ENCODE data around the gene CAMSAP3.

Gene CAMSAP3, protein sequence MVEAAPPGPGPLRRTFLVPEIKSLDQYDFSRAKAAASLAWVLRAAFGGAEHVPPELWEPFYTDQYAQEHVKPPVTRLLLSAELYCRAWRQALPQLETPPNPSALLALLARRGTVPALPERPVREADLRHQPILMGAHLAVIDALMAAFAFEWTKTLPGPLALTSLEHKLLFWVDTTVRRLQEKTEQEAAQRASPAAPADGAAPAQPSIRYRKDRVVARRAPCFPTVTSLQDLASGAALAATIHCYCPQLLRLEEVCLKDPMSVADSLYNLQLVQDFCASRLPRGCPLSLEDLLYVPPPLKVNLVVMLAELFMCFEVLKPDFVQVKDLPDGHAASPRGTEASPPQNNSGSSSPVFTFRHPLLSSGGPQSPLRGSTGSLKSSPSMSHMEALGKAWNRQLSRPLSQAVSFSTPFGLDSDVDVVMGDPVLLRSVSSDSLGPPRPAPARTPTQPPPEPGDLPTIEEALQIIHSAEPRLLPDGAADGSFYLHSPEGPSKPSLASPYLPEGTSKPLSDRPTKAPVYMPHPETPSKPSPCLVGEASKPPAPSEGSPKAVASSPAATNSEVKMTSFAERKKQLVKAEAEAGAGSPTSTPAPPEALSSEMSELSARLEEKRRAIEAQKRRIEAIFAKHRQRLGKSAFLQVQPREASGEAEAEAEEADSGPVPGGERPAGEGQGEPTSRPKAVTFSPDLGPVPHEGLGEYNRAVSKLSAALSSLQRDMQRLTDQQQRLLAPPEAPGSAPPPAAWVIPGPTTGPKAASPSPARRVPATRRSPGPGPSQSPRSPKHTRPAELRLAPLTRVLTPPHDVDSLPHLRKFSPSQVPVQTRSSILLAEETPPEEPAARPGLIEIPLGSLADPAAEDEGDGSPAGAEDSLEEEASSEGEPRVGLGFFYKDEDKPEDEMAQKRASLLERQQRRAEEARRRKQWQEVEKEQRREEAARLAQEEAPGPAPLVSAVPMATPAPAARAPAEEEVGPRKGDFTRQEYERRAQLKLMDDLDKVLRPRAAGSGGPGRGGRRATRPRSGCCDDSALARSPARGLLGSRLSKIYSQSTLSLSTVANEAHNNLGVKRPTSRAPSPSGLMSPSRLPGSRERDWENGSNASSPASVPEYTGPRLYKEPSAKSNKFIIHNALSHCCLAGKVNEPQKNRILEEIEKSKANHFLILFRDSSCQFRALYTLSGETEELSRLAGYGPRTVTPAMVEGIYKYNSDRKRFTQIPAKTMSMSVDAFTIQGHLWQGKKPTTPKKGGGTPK

GRCh38 chr19:7595466-7596133, at the start of gene CAMSAP3:
Gene CAMSAP3, plus strand, starts transcription at chr19:7595863. Its CDS starts 140 bp downstream, at chr19:7596003.
- POLR2A ChIA-PET = no interaction called here

DNA sequence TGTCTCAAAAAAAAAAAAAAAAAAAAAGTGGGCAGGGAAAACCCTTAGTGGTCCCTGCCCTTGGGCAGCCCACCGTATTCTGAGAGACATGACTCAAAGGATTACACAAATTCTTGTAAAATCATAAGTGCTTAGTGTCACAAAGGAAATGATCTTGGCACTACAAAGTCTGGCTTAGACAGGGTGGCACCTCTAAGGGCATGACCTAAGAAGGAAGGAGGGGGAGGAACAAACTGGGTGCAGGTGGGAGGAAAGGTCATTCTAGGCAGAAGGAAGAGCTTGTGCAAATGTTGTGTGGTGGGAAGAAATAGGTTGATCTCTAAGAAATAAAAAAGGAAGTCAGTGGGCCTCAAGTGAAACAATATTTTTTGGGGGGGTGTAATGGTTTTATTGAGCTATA, 49.8 kb upstream of the CAMSAP3 start:
- no peak overlapping the region for H3K4me3 ChIP-seq (ENCODE audit: low read depth, low read length)
- no peak for DNase-seq (ENCODE audit: low read depth, low spot score)
- TF ChIP-seq CTCF (IDR thresholded peaks at IDR 0.05; ENCODE audit: insufficient read depth, low read length, missing control alignments) = no peak
- ChIA-PET CTCF (interaction anchor here (3.4 kb wide), 1 partner anchor 22 kb away, joined by 18 read pairs; no protein-coding TSS in a partner anchor), POLR2A (no interaction called here)

More at GRCh38 chr19:7595466-7596133, at the start of gene CAMSAP3:
- CTCF ChIA-PET = interaction anchor here (0.7 to 1.4 kb wide), 2 partner anchors 28 to 85 kb away, joined by 4 to 5 read pairs; partner anchors contain the start of gene TRAPPC5
- TF ChIP-seq CTCF (IDR thresholded peaks at IDR 0.05; ENCODE audit: insufficient read depth, low read length, missing control alignments) = no peak
- no peak for DNase-seq (ENCODE audit: low read depth, low spot score)
- no peak within 1 kb of the TSS for H3K4me3 ChIP-seq (ENCODE audit: low read depth, low read length)

DNA sequence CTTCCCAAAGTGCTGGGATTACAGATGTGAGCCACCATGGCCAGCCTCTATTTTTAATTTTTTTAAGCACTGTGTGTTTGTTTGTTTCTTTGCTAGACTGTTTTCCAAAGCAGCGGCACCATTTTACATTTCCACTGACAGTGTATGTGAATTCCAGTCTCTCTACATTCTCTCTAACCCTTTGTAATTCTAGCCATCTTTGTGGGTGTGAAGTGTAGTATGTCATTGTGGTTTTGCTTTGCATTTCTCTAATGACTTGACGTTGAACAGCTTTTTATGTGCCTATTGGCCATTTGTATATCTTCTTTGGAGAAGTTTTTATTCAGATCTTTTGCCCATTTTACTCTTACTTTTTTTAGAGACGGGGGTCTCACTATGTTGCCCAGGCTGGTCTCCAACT, 48.5 kb upstream of the CAMSAP3 start:
- ChIA-PET CTCF (interaction anchor here (3.4 kb wide), 1 partner anchor 21 kb away, joined by 18 read pairs; no protein-coding TSS in a partner anchor), POLR2A (no interaction called here)
- DNase-seq (ENCODE audit: low read depth, low spot score) = no peak
- no peak overlapping the region for H3K4me3 ChIP-seq (ENCODE audit: low read depth, low read length)
- no peak for TF ChIP-seq CTCF (IDR thresholded peaks at IDR 0.05; ENCODE audit: insufficient read depth, low read length, missing control alignments)

DNA sequence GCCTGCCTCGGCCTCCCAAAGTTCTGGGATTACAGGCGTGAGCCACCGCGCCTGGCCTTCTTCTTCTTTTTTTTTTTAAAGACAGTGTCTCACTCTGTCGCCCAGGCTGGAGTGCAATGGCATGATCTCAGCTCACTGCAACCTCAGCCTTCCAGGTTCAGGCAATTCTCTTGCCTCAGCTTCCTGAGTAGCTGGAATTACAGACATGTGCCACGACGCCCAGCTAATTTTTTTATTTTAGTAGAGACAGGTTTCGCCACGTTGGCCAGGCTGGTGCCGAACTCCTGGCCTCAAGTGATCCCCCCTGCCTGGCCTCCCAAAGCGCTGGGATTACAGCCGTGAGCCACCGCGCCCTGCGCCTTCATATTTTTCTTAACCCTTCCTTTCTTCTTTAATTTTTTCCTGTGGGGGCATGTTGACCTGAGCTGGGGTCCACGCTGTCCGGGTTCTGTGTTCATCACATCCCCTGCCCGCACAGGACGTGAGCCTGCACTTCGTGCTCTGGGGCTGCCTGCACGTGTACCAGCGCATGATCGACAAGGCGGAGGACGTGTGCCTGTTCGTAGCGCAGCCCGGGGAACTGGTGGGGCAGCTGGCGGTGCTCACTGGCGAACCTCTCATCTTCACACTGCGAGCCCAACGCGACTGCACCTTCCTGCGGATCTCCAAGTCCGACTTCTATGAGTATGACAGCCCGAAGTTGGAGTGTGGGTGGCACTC, 46.1 kb upstream of the CAMSAP3 start:
- POLR2A ChIA-PET = interaction anchor here (0.6 kb wide), 1 partner anchor 139 kb away, joined by 8 read pairs; no protein-coding TSS in a partner anchor

More for the DNA sequence above, 46.1 kb upstream of the CAMSAP3 start:
- no peak for DNase-seq (ENCODE audit: low read depth, low spot score)
- no peak overlapping the region for H3K4me3 ChIP-seq (ENCODE audit: low read depth, low read length)
- CTCF ChIA-PET = interaction anchor here (1.7 kb wide), 1 partner anchor 10 kb away, joined by 4 read pairs; no protein-coding TSS in a partner anchor
- TF ChIP-seq CTCF (IDR thresholded peaks at IDR 0.05; ENCODE audit: insufficient read depth, low read length, missing control alignments) = no peak

Data from AG04449 (cell line).